Measurements from ENCODE around the gene PLEKHM2. TPM values are rescaled to one million over a fixed set of nuclear protein-coding genes. Genes with fewer than 3 reads are reported as not detected.

PLEKHM2 gene
- total and polyA plus RNA-seq, 2 experiments from 2014 or later: 31.8 to 43.1 TPM

- H3K4me3 ChIP-seq: no peak overlapping the region
- no peak overlapping the region for H3K27ac ChIP-seq
Observed at GRCh38 chr1:15738416-15739113, 54.4 kb downstream of the PLEKHM2 start.

DNA sequence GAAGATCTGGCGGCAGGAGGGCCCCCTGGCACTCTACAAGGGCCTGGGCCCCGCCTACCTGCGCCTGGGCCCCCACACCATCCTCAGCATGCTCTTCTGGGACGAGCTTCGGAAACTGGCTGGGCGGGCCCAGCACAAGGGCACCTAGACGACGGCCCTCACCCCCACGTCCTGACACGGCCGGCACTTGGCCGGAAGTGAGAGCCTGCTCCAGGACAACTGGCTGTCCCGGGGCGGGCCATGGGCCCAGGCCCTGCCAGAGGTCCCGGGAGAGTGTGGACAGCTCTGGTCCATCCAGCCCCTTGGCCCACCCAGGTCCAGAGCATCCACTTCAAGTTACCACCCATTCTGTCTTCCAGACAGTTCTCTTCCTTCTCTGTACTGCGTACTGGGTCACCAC is 55.1 kb downstream of the PLEKHM2 start:
- peaks cover 3% of the 10 kb centered on the region for H3K4me1 ChIP-seq (ENCODE audit: insufficient read depth)
- H3K9me3 ChIP-seq (ENCODE audit: low read depth): no peaks in the 10 kb centered on the region
- no peak overlapping the region for H3K27ac ChIP-seq
- H3K4me2 ChIP-seq: no peak overlapping the region
- no peak for DNase-seq (ENCODE audit: low spot score)
- 91% methylated on average over 11 of the region's 16 CpGs for WGBS (ENCODE audit: low lambda C conversion rate, missing lambda C conversion rate)
- no peaks in the 10 kb centered on the region for H3K9me2 ChIP-seq (replicated peaks; ENCODE audit: insufficient read depth)
- H4K20me1 ChIP-seq (ENCODE audit: insufficient read depth, poor library complexity, severe bottlenecking): no peaks in the 10 kb centered on the region
- H3K4me3 ChIP-seq: no peak overlapping the region
- no peak overlapping the region for H2AFZ ChIP-seq
- H3K27me3 ChIP-seq: no peaks in the 10 kb centered on the region
- no peaks in the 10 kb centered on the region for H3K79me2 ChIP-seq
- no peaks in the 10 kb centered on the region for H3K36me3 ChIP-seq (replicated peaks; ENCODE audit: insufficient read depth, low read depth)
- TF ChIP-seq EZH2phosphoT487 (IDR thresholded peaks at IDR 0.05; ENCODE audit: low read depth, severe bottlenecking, unreplicated experiment): no peak
- TF ChIP-seq, protein P1, sequence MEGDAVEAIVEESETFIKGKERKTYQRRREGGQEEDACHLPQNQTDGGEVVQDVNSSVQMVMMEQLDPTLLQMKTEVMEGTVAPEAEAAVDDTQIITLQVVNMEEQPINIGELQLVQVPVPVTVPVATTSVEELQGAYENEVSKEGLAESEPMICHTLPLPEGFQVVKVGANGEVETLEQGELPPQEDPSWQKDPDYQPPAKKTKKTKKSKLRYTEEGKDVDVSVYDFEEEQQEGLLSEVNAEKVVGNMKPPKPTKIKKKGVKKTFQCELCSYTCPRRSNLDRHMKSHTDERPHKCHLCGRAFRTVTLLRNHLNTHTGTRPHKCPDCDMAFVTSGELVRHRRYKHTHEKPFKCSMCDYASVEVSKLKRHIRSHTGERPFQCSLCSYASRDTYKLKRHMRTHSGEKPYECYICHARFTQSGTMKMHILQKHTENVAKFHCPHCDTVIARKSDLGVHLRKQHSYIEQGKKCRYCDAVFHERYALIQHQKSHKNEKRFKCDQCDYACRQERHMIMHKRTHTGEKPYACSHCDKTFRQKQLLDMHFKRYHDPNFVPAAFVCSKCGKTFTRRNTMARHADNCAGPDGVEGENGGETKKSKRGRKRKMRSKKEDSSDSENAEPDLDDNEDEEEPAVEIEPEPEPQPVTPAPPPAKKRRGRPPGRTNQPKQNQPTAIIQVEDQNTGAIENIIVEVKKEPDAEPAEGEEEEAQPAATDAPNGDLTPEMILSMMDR (IDR thresholded peaks at IDR 0.05; ENCODE audit: poor library complexity): no peak
- no peak for TF ChIP-seq EZH2 (IDR thresholded peaks at IDR 0.05; ENCODE audit: borderline replicate concordance)

More at GRCh38 chr1:15738416-15739113, 54.4 kb downstream of the PLEKHM2 start:
- peaks cover 3% of the 10 kb centered on the region for H3K4me1 ChIP-seq (ENCODE audit: insufficient read depth)
- no peaks in the 10 kb centered on the region for H3K9me3 ChIP-seq (ENCODE audit: low read depth)
- 88% methylated on average over 11 of the region's 15 CpGs for WGBS (ENCODE audit: low lambda C conversion rate, missing lambda C conversion rate)
- H4K20me1 ChIP-seq (ENCODE audit: insufficient read depth, poor library complexity, severe bottlenecking): no peaks in the 10 kb centered on the region
- no peak overlapping the region for H2AFZ ChIP-seq
- H3K36me3 ChIP-seq (replicated peaks; ENCODE audit: insufficient read depth, low read depth): no peaks in the 10 kb centered on the region
- TF ChIP-seq, protein P1 (IDR thresholded peaks at IDR 0.05; ENCODE audit: poor library complexity): no peak
- TF ChIP-seq EZH2phosphoT487 (IDR thresholded peaks at IDR 0.05; ENCODE audit: low read depth, severe bottlenecking, unreplicated experiment) (no peak), EZH2 (IDR thresholded peaks at IDR 0.05; ENCODE audit: borderline replicate concordance) (no peak)
- H3K27me3 ChIP-seq: no peaks in the 10 kb centered on the region
- no peak for DNase-seq (ENCODE audit: low spot score)
- no peak overlapping the region for H3K4me2 ChIP-seq
- no peaks in the 10 kb centered on the region for H3K79me2 ChIP-seq
- no peaks in the 10 kb centered on the region for H3K9me2 ChIP-seq (replicated peaks; ENCODE audit: insufficient read depth)

- no peak overlapping the region for H3K4me2 ChIP-seq
- no peak overlapping the region for H3K27ac ChIP-seq
Observed at GRCh38 chr1:15739745-15740144, 55.6 kb downstream of the PLEKHM2 start.

More at GRCh38 chr1:15739745-15740144, 55.6 kb downstream of the PLEKHM2 start:
- Histone ChIP-seq H4K20me1 (ENCODE audit: insufficient read depth, poor library complexity, severe bottlenecking) (no peaks in the 10 kb centered on the region), H3K9me2 (replicated peaks; ENCODE audit: insufficient read depth) (no peaks in the 10 kb centered on the region), H3K9me3 (ENCODE audit: low read depth) (no peaks in the 10 kb centered on the region), H3K4me1 (ENCODE audit: insufficient read depth) (peaks cover 3% of the 10 kb centered on the region), H2AFZ (no peak overlapping the region), H3K36me3 (replicated peaks; ENCODE audit: insufficient read depth, low read depth) (no peaks in the 10 kb centered on the region), H3K27me3 (no peaks in the 10 kb centered on the region), H3K79me2 (no peaks in the 10 kb centered on the region), H3K4me3 (no peak overlapping the region)
- TF ChIP-seq EZH2phosphoT487 (IDR thresholded peaks at IDR 0.05; ENCODE audit: low read depth, severe bottlenecking, unreplicated experiment) (no peak), EZH2 (IDR thresholded peaks at IDR 0.05; ENCODE audit: borderline replicate concordance) (no peak)
- TF ChIP-seq, protein P1 (IDR thresholded peaks at IDR 0.05; ENCODE audit: poor library complexity): no peak
- DNase-seq (ENCODE audit: low spot score): no peak
- WGBS (ENCODE audit: low lambda C conversion rate, missing lambda C conversion rate): 91% methylated on average over 7 of the region's 7 CpGs

Data from hepatocyte (in vitro differentiated cells).